GM18861 (cell line): ENCODE data around the gene PRDM8.
"Not testable (repeated sequence)": the region's sequence is repeated elsewhere in the genome, so short reads cannot be mapped to it uniquely, and the experiment has no call there.

Source experiments
- ATAC-seq: cut with Tn5 transposase; IDR thresholded peaks from one replicate; pipeline ENCODE4 v1.9.1; 2021; ENCODE audit not compliant: unreplicated experiment

PRDM8 gene

GRCh38 chr4:80225595-80225994, 28.3 kb downstream of the PRDM8 start:
- ATAC-seq, result no peak

- no peak for ATAC-seq
Measured at GRCh38 chr4:80226094-80226493, 28.8 kb downstream of the PRDM8 start.

GRCh38 chr4:80228460-80228859, 31.2 kb downstream of the PRDM8 start:
- no peak for ATAC-seq

- ATAC-seq, result no peak
Measured at GRCh38 chr4:80229128-80229527, 31.8 kb downstream of the PRDM8 start.

- ATAC-seq, result peak; percentile 66
Measured at GRCh38 chr4:80229590-80229989, 32.3 kb downstream of the PRDM8 start.

GRCh38 chr4:80231180-80231579, 33.9 kb downstream of the PRDM8 start:
- ATAC-seq, result no peak

- no peak for ATAC-seq
Measured at GRCh38 chr4:80232707-80233370, 35.5 kb downstream of the PRDM8 start.

- no peak for ATAC-seq
Measured at GRCh38 chr4:80233390-80233789, 36.1 kb downstream of the PRDM8 start.

- ATAC-seq, result no peak
Measured at GRCh38 chr4:80235451-80235850, 38.1 kb downstream of the PRDM8 start.

- ATAC-seq, result no peak
Measured at GRCh38 chr4:80237992-80238391, 40.7 kb downstream of the PRDM8 start.

- ATAC-seq, result no peak
Measured at GRCh38 chr4:80239480-80240150, 42.3 kb downstream of the PRDM8 start.

GRCh38 chr4:80240976-80241375, 43.7 kb downstream of the PRDM8 start:
- no peak for ATAC-seq

- ATAC-seq, result no peak
Measured at GRCh38 chr4:80243274-80244018, 46.1 kb downstream of the PRDM8 start.

GRCh38 chr4:80247484-80247883, 50.2 kb downstream of the PRDM8 start:
- not testable (repeated sequence) for ATAC-seq

- ATAC-seq, result no peak
Measured at GRCh38 chr4:80249144-80249543, 51.8 kb downstream of the PRDM8 start.

GRCh38 chr4:80252427-80252826, 55.1 kb downstream of the PRDM8 start:
- no peak for ATAC-seq

- ATAC-seq, result no peak
Measured at GRCh38 chr4:80252953-80253352, 55.6 kb downstream of the PRDM8 start.

- no peak for ATAC-seq
Measured at GRCh38 chr4:80253510-80253909, 56.2 kb downstream of the PRDM8 start.
